Measurements from ENCODE around the gene ABCA1.
"Not testable (repeated sequence)": the region's sequence is repeated elsewhere in the genome, so short reads cannot be mapped to it uniquely, and the experiment has no call there.

The ABCA1 gene

DNA sequence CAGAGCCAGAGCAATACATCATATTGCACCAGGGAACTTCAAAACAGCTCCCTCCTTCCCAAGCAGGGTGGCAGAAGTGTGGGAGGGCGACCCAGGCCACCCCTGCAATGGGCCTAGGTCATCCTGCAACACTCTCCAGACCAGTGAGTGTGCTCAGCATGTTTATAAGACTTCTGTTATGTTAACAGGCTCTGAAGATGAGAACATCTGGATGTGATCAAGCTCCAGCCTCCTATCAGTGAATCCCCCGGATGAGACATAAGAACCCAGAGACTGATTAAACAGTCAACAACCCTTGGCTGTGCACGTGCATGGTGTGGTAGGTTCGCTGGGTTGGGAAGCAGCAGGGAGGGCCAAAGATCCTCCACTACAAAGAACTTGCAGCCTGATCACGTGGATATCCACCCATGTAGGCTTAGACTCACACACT, 63.3 kb downstream of the ABCA1 start:
- DNase-seq: no peak

DNA sequence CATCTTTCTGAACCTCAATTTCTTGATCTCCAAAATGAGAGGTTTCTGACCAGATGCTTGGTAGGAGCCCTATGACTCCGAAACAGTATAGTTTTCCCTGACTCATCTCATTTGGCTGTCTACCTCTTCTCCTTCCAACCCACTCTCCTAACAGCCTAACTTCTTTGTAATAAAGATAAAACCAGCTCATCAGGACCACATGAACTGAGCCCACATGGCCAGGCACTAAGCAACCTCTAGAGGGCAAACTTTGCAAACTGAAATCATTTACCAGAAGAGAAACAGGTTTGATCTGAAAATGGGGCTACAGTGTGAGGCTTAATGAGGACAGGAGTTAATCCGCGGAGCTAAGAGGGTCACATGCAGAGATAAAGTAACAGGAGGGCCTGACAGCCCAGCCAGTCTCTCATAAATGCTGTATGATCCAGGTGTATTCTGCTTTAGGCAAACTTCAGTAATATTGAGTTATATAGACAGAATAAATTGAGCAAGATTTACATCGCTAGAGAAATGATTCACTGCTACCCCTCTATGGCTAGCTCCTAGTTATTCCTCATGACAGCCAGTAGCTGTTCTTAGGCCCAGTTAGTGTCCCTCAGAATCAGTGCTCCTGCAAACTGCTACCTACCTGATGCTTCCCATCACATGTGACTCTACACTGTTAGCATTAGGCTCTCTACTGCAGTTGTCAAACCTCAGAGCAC, 64.6 kb downstream of the ABCA1 start:
- peak; percentile 29 for DNase-seq

DNA sequence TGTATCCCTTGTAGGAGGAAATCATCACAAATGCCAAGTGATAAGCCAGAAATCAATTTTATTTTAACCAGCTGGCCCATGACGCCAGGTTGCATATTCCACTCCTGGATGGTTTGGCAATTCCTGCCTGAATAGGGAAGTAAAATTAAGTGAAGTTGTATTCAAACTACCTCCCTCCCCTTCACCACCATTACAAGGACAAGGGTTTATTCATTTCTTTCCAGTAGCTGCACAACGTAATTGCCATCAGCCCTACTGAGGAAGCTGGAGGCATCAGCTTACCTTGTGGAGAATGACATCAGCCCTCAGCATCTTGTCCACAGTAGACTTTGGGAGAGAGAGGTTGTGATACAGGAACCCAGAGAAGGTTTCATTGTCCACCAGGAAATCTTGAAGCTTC, 66.6 kb downstream of the ABCA1 start:
- no peak for DNase-seq

DNA sequence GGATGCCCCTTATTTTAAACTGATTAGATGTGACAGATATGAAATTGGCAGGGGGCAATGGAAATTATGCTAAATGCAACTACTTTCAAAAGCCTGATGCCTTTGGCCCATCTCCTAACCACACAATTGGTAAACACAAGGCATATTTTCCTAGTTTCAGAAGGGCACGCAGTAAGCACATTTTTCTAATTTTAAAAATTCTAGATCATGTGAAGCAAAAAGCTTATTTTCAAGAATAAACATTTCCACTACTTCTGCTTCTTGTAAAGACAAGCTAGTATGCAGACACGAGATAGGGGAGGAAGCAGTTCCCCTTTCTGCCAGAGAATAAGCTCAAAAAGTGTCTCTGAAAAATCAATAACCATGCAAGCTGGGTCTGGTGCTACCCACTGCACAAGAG, 67.7 kb downstream of the ABCA1 start:
- no peak for DNase-seq

DNA sequence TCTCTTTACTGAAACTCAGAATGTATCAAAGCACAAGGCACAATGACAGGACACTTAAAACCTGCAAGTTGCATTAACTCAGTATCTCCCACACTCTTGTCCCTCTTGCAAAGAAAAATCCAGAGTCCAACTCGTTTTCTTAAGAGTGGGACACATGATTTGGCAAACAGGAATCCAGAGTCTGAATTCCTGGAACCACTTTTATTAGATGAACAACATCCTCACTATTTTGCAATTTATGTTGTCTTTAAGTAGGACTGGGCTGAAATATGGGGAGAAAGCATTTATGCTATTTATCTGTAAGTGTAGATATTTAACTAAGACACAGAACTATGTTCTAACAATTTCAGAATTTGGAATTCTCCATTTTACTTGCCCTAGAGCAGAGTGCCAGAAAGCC, 69.1 kb downstream of the ABCA1 start:
- no peak for DNase-seq

DNA sequence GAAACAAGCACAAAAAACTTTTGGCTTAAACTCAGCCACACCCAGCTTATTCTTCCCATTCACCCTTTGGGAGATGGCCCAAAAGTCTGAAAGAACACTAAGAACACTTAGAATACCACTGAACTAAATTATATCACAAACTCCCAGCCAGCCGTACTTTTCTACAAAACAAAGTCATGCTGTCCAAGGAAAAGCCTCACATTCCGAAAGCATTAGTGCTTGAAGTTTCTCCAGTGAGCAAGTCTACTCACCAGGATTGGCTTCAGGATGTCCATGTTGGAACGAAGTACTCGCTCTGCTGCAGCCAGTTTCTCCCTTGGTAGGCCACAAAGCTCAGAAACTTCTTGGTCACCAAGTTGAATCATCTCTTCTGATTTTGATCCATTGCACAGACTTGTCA, 69.7 kb downstream of the ABCA1 start:
- no peak for DNase-seq

DNA sequence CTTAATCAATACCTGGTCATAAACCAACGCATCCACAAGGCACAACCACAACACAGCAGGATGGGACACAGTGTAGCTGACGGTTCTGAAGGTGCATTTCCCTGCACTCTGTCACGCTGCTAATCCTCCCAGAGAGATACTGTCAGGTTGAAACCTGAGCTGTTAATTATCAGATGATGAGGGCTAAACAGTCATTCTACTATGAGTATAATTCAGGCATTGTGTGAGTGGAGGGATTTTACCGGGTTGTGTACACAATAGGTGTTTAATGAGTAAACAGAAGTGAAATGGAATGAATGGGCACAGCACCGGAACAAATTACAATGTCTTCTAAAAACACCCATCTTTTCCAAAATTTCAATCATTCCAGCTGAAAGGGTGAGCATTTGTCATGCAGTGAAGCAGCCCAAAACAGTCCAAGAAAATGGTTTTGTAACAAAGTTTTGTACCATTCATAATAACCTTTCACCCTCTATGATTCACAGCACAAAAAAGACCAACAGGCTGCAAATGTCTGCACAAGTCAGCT, 71.5 kb downstream of the ABCA1 start:
- DNase-seq: no peak

DNA sequence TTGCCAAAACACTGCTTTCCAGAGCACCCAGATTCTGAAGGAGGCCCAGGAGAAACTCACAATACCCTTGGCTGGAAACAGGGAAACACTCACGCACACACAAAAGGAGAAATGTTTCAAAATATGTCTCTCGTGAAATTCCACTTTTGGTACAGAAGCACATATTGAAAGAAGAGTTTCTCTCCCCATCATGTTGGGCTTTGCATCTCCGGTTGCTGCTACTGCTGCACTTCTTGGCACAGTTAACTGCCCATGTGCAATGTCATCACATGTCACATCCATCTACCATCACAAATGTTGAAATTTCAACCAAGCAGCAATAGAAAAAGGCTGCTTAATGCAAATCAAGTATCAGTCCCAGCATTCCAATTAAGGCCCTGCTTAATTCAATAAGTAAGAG, 72.1 kb downstream of the ABCA1 start:
- no peak for DNase-seq

DNA sequence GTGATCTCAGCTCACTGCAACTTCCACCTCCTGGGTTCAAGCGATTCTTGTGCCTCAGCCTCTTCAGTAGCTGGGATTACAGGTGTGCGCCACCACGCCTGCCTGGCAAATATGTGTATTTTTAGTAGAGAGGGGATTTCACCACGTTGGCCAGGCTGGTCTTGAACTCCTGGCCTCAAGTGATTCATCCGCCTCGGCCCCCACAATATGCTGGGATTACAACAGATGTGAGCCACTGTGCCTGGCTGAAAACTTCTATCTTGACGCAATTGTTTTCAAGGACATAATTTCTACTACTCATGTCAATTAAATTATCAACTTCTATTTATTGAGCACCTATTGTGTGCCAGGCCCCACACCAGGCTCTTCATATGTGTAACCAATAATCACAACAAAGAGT, 72.7 kb downstream of the ABCA1 start:
- DNase-seq: not testable (repeated sequence)

DNA sequence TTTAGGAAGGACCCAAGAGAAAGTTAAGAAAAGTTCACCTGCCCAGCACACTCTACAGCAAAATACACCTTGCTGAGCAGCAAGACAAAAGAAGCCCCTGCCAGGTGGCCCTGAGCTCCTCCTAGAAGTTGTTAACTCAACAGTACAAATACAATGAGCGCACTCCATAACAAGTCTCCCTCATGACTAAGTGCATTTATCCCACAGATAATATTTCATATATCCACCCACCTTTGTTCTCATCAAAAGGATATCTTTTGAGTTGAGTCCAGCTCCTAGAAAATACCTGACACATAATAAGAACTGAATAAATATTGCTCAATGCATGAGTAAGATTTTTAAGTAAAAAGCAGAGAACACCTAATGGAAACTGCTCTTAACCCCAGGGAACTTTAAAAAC, 73.3 kb downstream of the ABCA1 start:
- no peak for DNase-seq

DNA sequence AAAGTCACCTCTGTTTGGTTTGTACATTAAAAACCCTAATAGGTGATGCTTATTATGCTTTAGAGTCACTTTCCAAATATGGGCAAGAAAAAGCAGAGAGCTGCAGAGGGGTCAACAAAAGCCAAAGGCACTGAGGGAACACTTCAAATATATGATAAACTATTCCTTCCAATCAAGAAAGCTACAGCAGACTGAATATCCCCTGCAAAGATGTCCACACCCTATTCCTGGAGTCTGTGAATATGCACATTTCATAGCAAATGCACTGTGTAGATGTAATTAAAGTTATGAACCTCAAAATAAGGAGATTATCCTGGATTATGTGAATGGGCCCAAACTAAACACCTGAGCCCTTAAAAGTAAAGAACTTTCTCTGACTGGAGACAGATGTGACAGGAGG, 74.3 kb downstream of the ABCA1 start:
- no peak for DNase-seq

DNA sequence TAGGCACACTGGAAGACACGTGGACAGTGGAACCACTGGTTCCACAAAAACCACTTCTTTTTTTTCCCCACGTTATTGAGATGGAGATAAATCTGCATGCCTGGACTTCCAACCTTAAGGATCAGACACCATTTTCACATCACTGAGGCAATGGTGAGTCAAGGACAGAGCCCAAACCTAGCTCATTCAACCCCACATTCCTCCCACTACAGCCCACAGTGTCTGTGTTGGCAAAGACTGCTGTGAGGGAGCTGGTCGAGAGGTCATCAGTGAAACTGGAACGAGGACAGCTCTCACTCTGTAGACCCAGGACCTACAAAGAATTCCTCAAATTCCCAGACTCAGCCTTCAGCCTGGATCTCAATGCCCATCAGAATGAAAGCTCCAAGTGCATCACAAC, 74.8 kb downstream of the ABCA1 start:
- DNase-seq: no peak

DNA sequence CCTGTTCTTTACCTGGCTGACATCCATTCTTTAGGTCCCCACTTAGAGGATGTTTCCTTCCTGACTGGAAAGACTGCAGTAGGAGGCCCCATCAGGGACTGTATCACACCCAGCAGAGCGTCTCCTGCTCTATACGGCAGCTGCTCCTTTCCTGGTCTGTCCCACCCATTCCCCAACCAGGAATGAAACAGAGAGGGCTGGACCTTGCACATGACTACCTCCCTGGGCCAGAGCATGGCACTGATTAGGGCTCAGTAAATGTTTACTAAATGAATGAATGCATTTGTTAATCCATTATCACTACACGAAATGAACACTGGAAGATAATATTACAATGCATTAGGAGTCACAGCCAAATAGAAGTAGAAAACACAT, 76.4 kb downstream of the ABCA1 start:
- no peak for DNase-seq

DNA sequence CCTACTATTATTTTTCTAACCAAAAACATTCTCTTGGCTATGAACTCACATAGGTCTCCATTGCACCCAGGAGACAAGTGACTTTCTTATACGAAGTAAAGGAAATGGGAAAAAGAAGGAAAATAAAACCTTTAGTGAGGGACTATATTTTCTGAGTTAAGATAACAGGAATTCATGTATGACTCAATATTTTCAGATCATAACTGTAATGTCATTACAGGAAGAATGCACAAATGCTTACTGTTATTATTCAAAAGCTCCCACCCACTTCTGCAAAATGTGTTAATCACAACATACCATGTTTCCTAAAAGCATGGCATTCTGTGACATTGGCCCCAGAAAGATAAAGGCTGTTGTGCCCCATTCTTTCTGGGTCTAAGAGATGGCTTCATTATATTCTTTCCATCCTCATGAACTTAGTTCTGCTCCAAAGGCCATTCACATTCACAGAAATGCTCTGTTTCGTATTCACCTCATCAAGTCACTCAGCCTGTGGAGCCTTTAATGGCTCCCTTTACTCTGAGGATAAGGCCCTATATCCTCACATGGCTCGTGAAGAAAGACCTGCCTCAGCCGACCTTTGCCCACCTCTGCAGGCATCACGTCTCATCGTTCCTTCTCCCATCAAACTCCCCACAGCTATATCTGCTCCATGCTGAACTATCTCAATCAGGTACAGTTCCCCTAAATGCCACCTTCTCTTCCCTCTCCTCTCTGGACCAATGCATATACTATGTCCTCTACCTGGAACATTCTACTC, 77.0 kb downstream of the ABCA1 start:
- no peak for DNase-seq

DNA sequence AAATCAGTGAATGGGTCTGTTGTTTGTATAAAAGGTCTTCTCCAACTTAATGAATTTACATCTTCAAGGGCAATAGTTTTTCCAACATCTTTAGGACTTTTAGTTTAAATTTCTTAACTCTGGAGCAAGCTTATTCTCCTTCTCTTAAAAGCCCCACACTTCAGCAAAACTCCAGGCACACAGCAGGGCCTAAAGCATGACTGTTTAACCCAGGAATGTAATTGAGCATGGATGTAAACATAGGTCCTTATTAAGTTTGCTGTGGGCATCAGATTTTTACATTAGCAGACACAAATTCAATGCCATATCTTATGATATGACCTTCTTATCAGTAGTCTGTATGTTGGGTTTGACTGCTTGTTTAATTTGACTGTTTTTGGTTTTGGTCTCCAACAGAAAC, 78.9 kb downstream of the ABCA1 start:
- DNase-seq: no peak

DNA sequence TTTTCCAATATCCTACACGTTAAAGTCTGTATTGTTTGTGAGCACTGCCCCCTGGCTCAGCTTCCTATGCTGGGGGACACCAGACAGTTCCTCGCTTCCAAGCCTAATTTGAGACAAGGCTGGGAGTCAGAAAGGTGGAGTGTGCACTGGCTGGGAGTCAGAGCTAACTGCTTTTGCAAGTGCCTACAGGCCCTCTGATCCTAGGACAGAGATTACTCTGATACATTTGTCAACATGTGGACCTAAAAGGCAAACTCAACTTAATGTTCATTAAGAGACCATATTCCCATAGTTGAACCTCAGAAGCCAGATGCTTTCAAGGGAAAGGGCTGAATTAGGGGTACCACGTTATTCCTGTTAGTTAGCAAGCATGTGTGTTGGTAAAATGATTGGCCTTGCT, 83.2 kb downstream of the ABCA1 start:
- no peak for DNase-seq

DNA sequence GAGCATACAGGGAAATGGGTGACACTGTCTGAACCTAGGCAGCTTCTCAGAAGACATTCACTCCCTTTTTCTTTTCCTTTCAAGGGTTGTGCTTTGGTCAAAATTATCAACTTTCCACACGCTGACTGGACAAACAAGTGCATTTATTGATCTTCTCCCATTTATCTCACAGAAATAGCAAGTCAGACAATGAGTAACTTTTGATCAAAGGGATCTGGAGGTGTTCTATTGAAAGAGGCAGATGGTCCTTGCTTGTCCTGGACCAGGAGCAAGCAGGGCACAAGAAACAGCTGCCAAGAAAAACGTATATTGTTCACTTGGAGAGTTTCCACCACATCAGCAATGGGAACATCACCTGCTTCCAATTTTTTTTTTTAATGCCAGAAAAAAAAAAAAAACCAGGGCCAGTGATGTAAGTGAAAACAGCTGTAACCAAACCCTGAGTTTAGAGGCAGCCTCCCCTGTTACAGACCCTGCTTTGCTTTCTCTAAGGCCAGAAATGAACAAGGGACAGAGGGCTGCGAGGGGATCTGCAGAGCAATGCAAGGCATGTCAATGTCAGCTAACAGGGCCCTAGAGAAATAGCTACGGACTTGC, 84.2 kb downstream of the ABCA1 start:
- no peak for DNase-seq

DNA sequence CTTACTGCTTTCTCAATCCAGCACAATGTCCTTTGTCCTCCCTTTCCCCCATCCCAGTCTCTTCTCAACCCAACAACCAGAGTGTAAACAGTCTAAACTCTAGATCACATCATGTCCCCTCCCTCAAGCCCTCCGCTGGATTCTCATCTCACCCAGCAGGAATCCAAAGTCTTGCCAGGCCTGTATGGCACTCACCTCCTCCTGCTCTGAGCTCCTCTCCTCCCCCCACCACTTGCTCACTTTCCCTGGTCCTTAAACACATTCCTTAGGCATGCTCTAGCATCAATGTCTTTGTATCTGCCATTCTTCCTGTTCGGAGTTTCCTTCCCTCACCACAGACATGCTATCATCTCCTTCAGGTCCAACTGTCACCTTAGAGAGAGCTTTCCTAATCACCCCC, 85.3 kb downstream of the ABCA1 start:
- DNase-seq: no peak

DNA sequence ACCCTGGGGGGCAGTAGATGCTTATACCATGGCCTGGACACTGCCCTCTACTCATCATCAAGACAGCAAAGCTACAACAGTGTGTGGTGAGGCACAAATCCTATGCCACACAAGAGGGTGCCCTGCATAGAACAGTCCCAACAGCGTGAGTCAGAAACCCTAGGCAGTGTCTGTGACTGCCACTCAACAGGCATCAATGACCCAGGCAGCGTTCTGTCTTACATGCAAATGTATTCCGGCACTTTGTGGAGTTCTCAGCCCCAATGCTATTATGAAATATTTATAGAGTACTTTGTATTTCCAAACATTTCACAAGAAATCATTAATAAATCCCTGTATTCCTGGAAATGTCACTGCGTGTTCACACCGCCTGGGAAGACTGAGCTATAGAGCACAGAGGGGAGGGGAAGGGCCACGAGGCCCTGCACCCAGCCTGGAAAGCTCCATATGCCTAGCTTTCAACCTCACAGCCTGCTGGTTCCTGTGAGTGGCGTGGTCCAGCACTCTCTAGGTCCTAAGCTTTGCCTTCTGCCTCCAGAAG, 86.3 kb downstream of the ABCA1 start:
- no peak for DNase-seq

DNA sequence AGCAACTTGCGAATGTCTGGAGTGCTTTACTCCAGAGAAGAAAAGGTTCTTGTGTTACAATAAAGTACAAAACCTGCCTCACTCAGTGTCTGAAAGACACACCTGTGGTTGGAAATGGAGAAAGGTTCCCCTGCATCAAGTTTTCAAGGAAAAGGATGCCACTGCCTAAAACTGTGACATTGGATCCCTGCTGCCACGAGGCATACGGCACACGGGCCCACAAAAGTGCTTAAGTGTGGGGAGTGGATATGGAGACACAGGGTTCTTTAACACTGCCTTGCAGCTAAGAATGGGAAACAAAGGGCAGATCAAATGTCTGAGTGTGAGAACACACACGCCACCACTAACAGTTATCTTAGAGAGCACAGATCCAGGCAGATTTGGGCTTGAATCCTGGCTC, 89.0 kb downstream of the ABCA1 start:
- DNase-seq: no peak

DNA sequence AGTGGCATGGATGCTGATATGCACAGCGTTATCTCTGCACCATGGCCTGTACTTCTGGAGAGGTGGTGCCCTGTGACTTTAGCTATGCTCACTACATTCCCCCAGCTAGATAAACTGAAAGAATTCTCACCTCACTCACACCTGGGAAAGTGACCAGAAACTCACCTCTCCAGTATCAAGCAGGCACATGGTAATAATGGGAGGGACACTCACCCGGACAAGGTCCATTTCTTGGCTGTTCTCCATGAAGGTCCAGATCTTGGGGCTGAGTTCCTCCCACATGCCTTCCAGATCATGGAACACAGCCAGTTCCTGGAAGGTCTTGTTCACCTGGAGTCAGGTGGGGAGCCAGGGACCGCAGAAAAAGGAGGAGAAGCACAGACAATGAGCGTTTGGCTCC, 91.2 kb downstream of the ABCA1 start:
- no peak for DNase-seq

DNA sequence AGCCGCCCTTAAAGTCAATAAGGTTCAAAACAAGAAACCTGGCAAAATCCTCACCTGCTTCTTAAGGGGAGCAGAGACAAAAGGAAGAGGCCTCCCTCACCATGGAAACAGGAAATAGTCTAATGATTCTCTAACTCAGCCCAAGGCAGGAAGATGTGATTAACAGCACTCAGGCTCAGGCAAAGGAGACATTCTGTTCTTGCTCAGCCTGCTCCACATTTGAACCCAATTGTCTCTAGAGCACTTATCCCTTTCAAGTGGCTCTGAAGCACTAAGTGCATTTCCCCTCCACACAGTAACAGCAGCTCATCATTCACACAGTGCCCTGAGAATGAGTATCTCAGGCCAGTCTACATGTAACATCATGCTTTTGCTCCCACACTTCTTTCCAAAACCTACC, 91.7 kb downstream of the ABCA1 start:
- no peak for DNase-seq

DNA sequence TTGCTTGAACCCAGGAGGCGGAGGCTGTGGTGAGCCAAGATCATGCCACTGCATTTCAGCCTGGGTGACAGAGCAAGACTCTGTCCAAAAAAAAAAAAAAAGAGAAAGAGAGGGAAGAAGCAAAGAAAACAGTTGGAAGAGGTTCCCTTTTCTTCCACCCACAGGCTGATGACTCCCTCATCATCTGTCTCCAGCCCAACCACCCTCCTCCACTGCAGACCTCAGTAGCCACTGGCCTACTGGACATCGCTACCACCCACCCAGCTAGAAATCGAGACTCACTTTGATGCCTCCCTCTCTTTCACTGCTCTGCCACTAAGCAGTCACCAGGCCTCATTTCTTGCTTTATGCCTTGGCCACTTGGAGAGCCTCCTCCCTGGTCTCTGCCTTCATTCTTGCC, 92.8 kb downstream of the ABCA1 start:
- no peak for DNase-seq

DNA sequence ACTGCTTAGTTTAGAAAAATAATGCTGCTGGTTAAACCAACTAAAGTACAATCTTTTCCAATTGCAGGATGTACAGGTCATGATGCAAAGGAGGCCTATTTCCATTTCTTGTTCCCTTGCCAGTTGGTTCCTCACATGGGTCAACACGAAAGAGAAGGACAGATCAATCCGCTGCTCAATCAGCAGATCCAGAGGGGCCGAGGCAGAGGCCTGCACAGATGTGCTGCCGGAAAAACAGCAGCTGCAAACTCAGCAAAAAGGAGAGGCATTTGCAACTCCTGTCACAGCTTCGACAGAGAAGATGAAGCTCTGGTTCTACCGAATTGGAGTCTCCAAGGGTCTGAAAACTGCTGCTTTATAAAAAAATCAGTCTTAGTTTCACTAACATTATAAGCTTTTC, 94.3 kb downstream of the ABCA1 start:
- DNase-seq: no peak

Measured in stimulated activated CD4-positive, alpha-beta T cell treated with anti-CD3 and anti-CD28 coated beads, Interleukin-4, amount 100 ng/mL, for 1 hour (primary cell).